CD4-positive, alpha-beta T cell (primary cell): ENCODE results near the gene METTL6. TPM values are rescaled to one million over a fixed set of nuclear protein-coding genes. Genes with fewer than 3 reads are reported as not detected.

Experiments used
- ATAC-seq: fragments of 200-7000 bp; cut with Tn5 transposase; one replicate; pipeline ENCODE4 v1.10.0; 2022; ENCODE audit warnings: mild to moderate bottlenecking; ENCODE audit not compliant: poor library complexity
- CTCF ChIA-PET: fragments of 350-600 bp; sonication (Branson Sonifier 250); formaldehyde crosslinking; loops from one replicate; lab custom pipeline; 2021; ENCODE audit warnings: antibody characterized with exemption, inconsistent platforms; lab: Charles Lee
- POLR2A ChIA-PET: fragments of 350-600 bp; sonication (Branson Sonifier 250); formaldehyde crosslinking; loops from one replicate; lab custom pipeline; 2021; ENCODE audit warnings: antibody characterized with exemption, inconsistent platforms; lab: Charles Lee
- DNase-seq, 14 experiments: peaks; one replicate each; pipeline ENCODE4 v3.0.0-alpha.2; 2013 to 2020; ENCODE audit warnings: mixed read lengths in 2 of 14
- H3K27ac ChIP-seq, 2 donors: one replicate each; pipeline versions ENCODE4 v1.5.1 to v1.7.0; 2013; ENCODE audit warnings: low read length in 2 of 2, low read depth in 1 of 2, mild to moderate bottlenecking in 1 of 2
- H3K27me3 ChIP-seq, 2 experiments: 1 replicate in 1 of 2; 2 replicates in 1 of 2; pipeline versions ENCODE4 v1.6.1 to v1.7.0; 2013; ENCODE audit warnings: low read length in 2 of 2, control low read depth in 1 of 2, mild to moderate bottlenecking in 1 of 2, moderate library complexity in 1 of 2; ENCODE audit not compliant: insufficient read depth in 2 of 2, control insufficient read depth in 1 of 2
- H3K36me3 ChIP-seq: one replicate; pipeline ENCODE4 v1.6.1; 2013; ENCODE audit warnings: low read length, control low read depth; ENCODE audit not compliant: insufficient read depth
- H3K4me1 ChIP-seq: one replicate; pipeline ENCODE4 v1.6.1; 2013; ENCODE audit warnings: low read length, control low read depth; ENCODE audit not compliant: insufficient read depth
- H3K4me3 ChIP-seq: one replicate; pipeline ENCODE4 v1.5.1; 2013; ENCODE audit warnings: mild to moderate bottlenecking, low read length, moderate library complexity
- H3K9me3 ChIP-seq, 2 experiments: 1 replicate in 1 of 2; 2 replicates in 1 of 2; pipeline versions ENCODE4 v1.6.1 to v1.7.0; 2013; ENCODE audit warnings: low read length in 2 of 2, mild to moderate bottlenecking in 2 of 2, control low read depth in 1 of 2, moderate library complexity in 1 of 2; ENCODE audit not compliant: control insufficient read depth in 1 of 2, insufficient read depth in 1 of 2
- H3K27ac Mint-ChIP-seq: one replicate; pipeline ENCODE4 v1.8.0; 2020; ENCODE audit warnings: mixed read lengths
- H3K27me3 Mint-ChIP-seq: one replicate; pipeline ENCODE4 v1.8.0; 2021; ENCODE audit warnings: mixed read lengths
- H3K36me3 Mint-ChIP-seq: one replicate; pipeline ENCODE4 v1.8.0; 2021; ENCODE audit warnings: low read depth, mixed read lengths
- H3K4me1 Mint-ChIP-seq: one replicate; pipeline ENCODE4 v1.8.0; 2021; ENCODE audit warnings: low read depth, mixed read lengths
- H3K4me3 Mint-ChIP-seq: one replicate; pipeline ENCODE4 v1.8.0; 2020; ENCODE audit warnings: mild to moderate bottlenecking, mixed read lengths
- H3K9me3 Mint-ChIP-seq: one replicate; pipeline ENCODE4 v1.8.0; 2020; ENCODE audit warnings: mixed read lengths
- CTCF ChIP-seq: fragments of 200-600 bp; IDR thresholded peaks from one replicate; pipeline ENCODE4 v1.8.0; 2022; ENCODE audit warnings: antibody characterized with exemption, mild to moderate bottlenecking
- intact Hi-C, 2 experiments: fragments of 100-400 bp; cut with DNase I in 1 of 2; cut with micrococcal nuclease in 1 of 2; formaldehyde crosslinking; loops; one replicate each; pipeline versions ENCODE4 v1.15.1 to v1.9.0; 2023 to 2025; cut with DNase I, micrococcal nuclease
- total RNA-seq, 174 experiments: library from RNA in 2 of 174; stranded (reverse) in 2 of 174; gene quantifications; one replicate each; pipeline ENCODE4 v1.2.3 and lab custom pipeline; 2021 to 2026

The METTL6 gene
- total RNA-seq, 2 experiments from 2014 or later: 4.7 to 5.7 TPM

GRCh38 chr3:15471861-15472260, 44.5 kb upstream of the METTL6 start:
- ATAC-seq: no peak
- intact Hi-C loops: no loop called here
- H3K27ac ChIP-seq: no peak overlapping the region
- no peaks in the 10 kb centered on the region for H3K27me3 Mint-ChIP-seq
- POLR2A ChIA-PET: no interaction called here
- H3K4me1 Mint-ChIP-seq: no peaks in the 10 kb centered on the region
- no peaks in the 10 kb centered on the region for H3K27me3 ChIP-seq
- no peaks in the 10 kb centered on the region for H3K9me3 ChIP-seq
- H3K36me3 Mint-ChIP-seq: no peaks in the 10 kb centered on the region
- CTCF ChIA-PET: no interaction called here
- H3K4me1 ChIP-seq: peaks cover 6% of the 10 kb centered on the region
- no peak overlapping the region for H3K27ac Mint-ChIP-seq
- no peak for TF ChIP-seq CTCF
- H3K36me3 ChIP-seq: no peaks in the 10 kb centered on the region
- DNase-seq: no peak
- H3K4me3 ChIP-seq: no peak overlapping the region
- no peak overlapping the region for H3K4me3 Mint-ChIP-seq
- no peaks in the 10 kb centered on the region for H3K9me3 Mint-ChIP-seq

DNA sequence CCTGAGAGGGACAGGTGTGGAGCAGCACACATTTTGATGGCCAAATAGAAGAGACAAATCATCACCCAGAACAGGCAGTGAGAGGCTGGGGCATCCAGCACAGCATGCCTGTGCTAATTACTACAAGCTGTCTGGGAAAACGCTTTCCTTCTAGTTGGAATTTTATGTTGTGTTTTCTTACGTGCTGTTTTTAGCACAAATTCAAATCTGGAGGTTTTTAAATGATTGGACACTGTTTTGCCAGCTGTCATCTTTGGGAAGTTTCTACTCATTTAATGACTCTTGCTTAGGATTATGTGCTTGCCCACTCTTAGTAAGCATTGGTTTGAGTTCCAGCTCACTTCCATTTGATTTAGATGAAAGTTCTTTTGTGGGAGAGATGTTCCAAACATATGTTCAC, 43.5 kb upstream of the METTL6 start:
- no peak for ATAC-seq

DNA sequence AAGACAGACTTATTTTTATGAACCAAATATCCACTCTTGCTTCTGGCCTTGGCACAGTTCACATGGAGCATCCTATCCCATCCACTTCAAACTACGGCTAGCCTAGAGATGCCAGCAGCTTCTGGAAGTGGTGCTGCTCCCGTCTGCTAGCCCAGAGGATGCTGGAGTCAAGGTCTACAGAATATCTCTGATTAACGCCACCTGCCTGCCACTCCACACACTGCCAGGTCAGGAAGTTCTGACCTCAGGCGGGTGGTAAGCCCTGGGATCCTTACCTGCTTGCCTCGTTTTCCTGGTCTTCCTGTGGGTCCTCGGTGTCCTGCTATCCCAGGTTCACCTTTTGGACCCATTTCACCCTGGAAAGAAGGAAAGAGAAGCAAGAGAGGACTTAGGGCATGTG, 42.9 kb upstream of the METTL6 start:
- H3K27ac Mint-ChIP-seq: no peak overlapping the region
- no peak for DNase-seq
- Histone ChIP-seq H3K36me3 (no peaks in the 10 kb centered on the region), H3K9me3 (no peaks in the 10 kb centered on the region), H3K27ac (no peak overlapping the region), H3K27me3 (no peaks in the 10 kb centered on the region), H3K4me3 (no peak overlapping the region), H3K4me1 (peaks cover 6% of the 10 kb centered on the region)
- no peak for TF ChIP-seq CTCF
- ChIA-PET CTCF (no interaction called here), POLR2A (no interaction called here)
- no peaks in the 10 kb centered on the region for H3K4me1 Mint-ChIP-seq
- ATAC-seq: no peak
- H3K36me3 Mint-ChIP-seq: no peaks in the 10 kb centered on the region
- intact Hi-C loops: no loop called here
- H3K4me3 Mint-ChIP-seq: no peak overlapping the region
- no peaks in the 10 kb centered on the region for H3K9me3 Mint-ChIP-seq
- no peaks in the 10 kb centered on the region for H3K27me3 Mint-ChIP-seq

More for the DNA sequence above, 43.5 kb upstream of the METTL6 start:
- H3K27me3 Mint-ChIP-seq: no peaks in the 10 kb centered on the region
- Histone ChIP-seq H3K27me3 (no peaks in the 10 kb centered on the region), H3K27ac (no peak overlapping the region), H3K9me3 (no peaks in the 10 kb centered on the region), H3K36me3 (no peaks in the 10 kb centered on the region), H3K4me3 (no peak overlapping the region), H3K4me1 (peaks cover 6% of the 10 kb centered on the region)
- H3K27ac Mint-ChIP-seq: no peak overlapping the region
- H3K36me3 Mint-ChIP-seq: no peaks in the 10 kb centered on the region
- intact Hi-C loops: no loop called here
- DNase-seq: no peak
- H3K4me1 Mint-ChIP-seq: no peaks in the 10 kb centered on the region
- H3K9me3 Mint-ChIP-seq: no peaks in the 10 kb centered on the region
- ChIA-PET POLR2A (no interaction called here), CTCF (no interaction called here)
- no peak for TF ChIP-seq CTCF
- no peak overlapping the region for H3K4me3 Mint-ChIP-seq
